Endothelial cell of umbilical vein (primary cell): Measurements from ENCODE around the gene AKT2. TPM values are rescaled to one million over a fixed set of nuclear protein-coding genes. Genes with fewer than 3 reads are reported as not detected.

Source experiments
- BruUV-seq: library from RNA; stranded (reverse); fragments of 400-500 nt; replicated peaks from 2 replicates; lab custom pipeline; 2021; lab: Mats Ljungman, UMichigan
- CTCF ChIA-PET: fragments of 300-600, 350-600 bp; sonication (Branson Sonifier 250); formaldehyde crosslinking; loops from one replicate; lab custom pipeline; 2021; ENCODE audit warnings: antibody characterized with exemption, inconsistent platforms; lab: Charles Lee
- POLR2A ChIA-PET: fragments of 300-600, 350-600 bp; sonication (Branson Sonifier 250); formaldehyde crosslinking; loops from one replicate; lab custom pipeline; 2021; ENCODE audit warnings: antibody characterized with exemption, inconsistent platforms; lab: Charles Lee
- DNase-seq: peaks from one replicate; pipeline ENCODE4 v3.0.0-alpha.2; 2011; ENCODE audit warnings: low read depth, low spot score
- FAIRE-seq: peaks from 2 replicates; lab custom pipeline; 2011; peaks lifted over from hg19 to GRCh38; lab: Jason Lieb, UNC
- H2AFZ ChIP-seq: 2 replicates; pipeline ENCODE4 v1.6.0; 2012; ENCODE audit warnings: low read depth, low read length, control low read depth, inconsistent platforms
- H3K27ac ChIP-seq: 2 replicates; pipeline ENCODE4 v1.5.1; 2011; ENCODE audit warnings: low read depth, mild to moderate bottlenecking, control low read depth, low read length, moderate library complexity; ENCODE audit not compliant: insufficient read depth
- H3K27me3 ChIP-seq, 2 experiments: 2 replicates each; pipeline versions ENCODE4 v1.6.0 to v1.6.1; 2011; ENCODE audit warnings: low read length in 2 of 2, mixed read lengths in 1 of 2; ENCODE audit not compliant: control insufficient read depth in 2 of 2, insufficient read depth in 2 of 2
- H3K36me3 ChIP-seq, 2 experiments: 2 replicates in 1 of 2; 3 replicates in 1 of 2; pipeline ENCODE4 v1.5.1; 2011; ENCODE audit warnings: low read length in 2 of 2, mild to moderate bottlenecking in 1 of 2, moderate library complexity in 1 of 2; ENCODE audit not compliant: control insufficient read depth in 2 of 2, insufficient read depth in 2 of 2; ENCODE audit errors: extremely low read depth in 1 of 2
- H3K4me1 ChIP-seq: 3 replicates; pipeline ENCODE4 v1.5.1; 2011; ENCODE audit warnings: mild to moderate bottlenecking, low read length; ENCODE audit not compliant: control insufficient read depth, insufficient read depth; ENCODE audit errors: extremely low read depth
- H3K4me2 ChIP-seq: 2 replicates; pipeline ENCODE4 v1.6.1; 2011; ENCODE audit warnings: low read length, control low read depth, mixed read lengths; ENCODE audit not compliant: insufficient read depth
- H3K4me3 ChIP-seq, 3 experiments: fragments of 200-600 bp in 1 of 3; sonication (generic), shearing (Covaris generic) in 1 of 3; replicated peaks in 1 of 3; 2 replicates each; pipeline ENCODE4 v1.5.1; 2011 to 2016; ENCODE audit warnings: control low read depth in 3 of 3, low read length in 3 of 3, mild to moderate bottlenecking in 2 of 3, inconsistent platforms in 1 of 3, low read depth in 1 of 3, moderate library complexity in 1 of 3; ENCODE audit not compliant: insufficient read depth in 1 of 3
- H3K79me2 ChIP-seq: 2 replicates; pipeline ENCODE4 v1.6.0; 2012; ENCODE audit warnings: low read length, inconsistent platforms; ENCODE audit not compliant: control insufficient read depth, insufficient read depth
- H3K9ac ChIP-seq: replicated peaks from 2 replicates; pipeline ENCODE3; 2011; ENCODE audit warnings: low read length, control low read depth; ENCODE audit not compliant: insufficient read depth; ENCODE audit errors: extremely low read depth
- H3K9me1 ChIP-seq: replicated peaks from 3 replicates; pipeline ENCODE4 v1.6.0; 2011; ENCODE audit warnings: mild to moderate bottlenecking, low read length; ENCODE audit not compliant: control insufficient read depth, insufficient read depth; ENCODE audit errors: extremely low read depth
- H3K9me3 ChIP-seq: replicated peaks from 2 replicates; pipeline ENCODE4 v1.5.1; 2012; ENCODE audit warnings: low read length, inconsistent platforms; ENCODE audit not compliant: control insufficient read depth, insufficient read depth
- H4K20me1 ChIP-seq: replicated peaks from 2 replicates; pipeline ENCODE3; 2011; ENCODE audit warnings: mild to moderate bottlenecking, low read length; ENCODE audit not compliant: control insufficient read depth, insufficient read depth; ENCODE audit errors: extremely low read depth
- EZH2 ChIP-seq: IDR thresholded peaks from 2 replicates; pipeline ENCODE4 v1.6.1; 2012; ENCODE audit warnings: borderline replicate concordance, low read depth, mild to moderate bottlenecking, moderate library complexity, low read length, inconsistent platforms; ENCODE audit not compliant: severe bottlenecking
- FOS ChIP-seq: IDR thresholded peaks from 2 replicates; pipeline ENCODE4 v1.6.1; 2011; ENCODE audit warnings: mild to moderate bottlenecking, low read length, moderate library complexity, borderline replicate concordance; ENCODE audit not compliant: insufficient read depth
- GATA2 ChIP-seq: IDR thresholded peaks from 2 replicates; pipeline ENCODE4 v1.7.0; 2011; ENCODE audit warnings: low read depth, mild to moderate bottlenecking, moderate library complexity, mixed read lengths, low read length; ENCODE audit not compliant: insufficient read length, insufficient read depth
- JUN ChIP-seq: IDR thresholded peaks from 2 replicates; pipeline ENCODE4 v1.6.1; 2011; ENCODE audit warnings: borderline replicate concordance, low read depth; ENCODE audit not compliant: insufficient read length, insufficient read depth
- MYC ChIP-seq: IDR thresholded peaks from one replicate; pipeline ENCODE4 v1.6.1; 2011; ENCODE audit warnings: mild to moderate bottlenecking, low read depth, low read length
- POLR2A ChIP-seq: IDR thresholded peaks from 2 replicates; pipeline ENCODE4 v1.6.1; 2012; ENCODE audit warnings: low read depth, mild to moderate bottlenecking, control low read depth, low read length
- POLR2AphosphoS5 ChIP-seq: IDR thresholded peaks from 2 replicates; pipeline ENCODE4 v1.6.1; 2012; ENCODE audit warnings: low read depth, mild to moderate bottlenecking, control low read depth, low read length, moderate library complexity; ENCODE audit not compliant: insufficient read depth
- dilution Hi-C: fragments of 300-500 bp; cut with MboI; formaldehyde crosslinking; loops from one replicate; pipeline ENCODE4 v1.15.0; 2019; ENCODE audit warnings: low sequenced_read_pairs; ENCODE audit not compliant: extremely low pct_ligation_motif_present
- intact Hi-C: fragments of 100-400 bp; cut with micrococcal nuclease; formaldehyde crosslinking; loops from one replicate; pipeline ENCODE4 v1.10.0; 2022
- polyA plus RNA-seq, 4 experiments: library from polyadenylated mRNA; depleted of rRNA in 3 of 4; stranded (reverse) in 3 of 4; unstranded in 1 of 4; fragments of >200 nt; gene quantifications; 2 replicates each; pipeline versions ENCODE4 v1.2.1 to v1.2.3, GENCODE V29; 2011 to 2012; ENCODE audit warnings: missing spikeins in 1 of 4
- total RNA-seq: library from RNA; stranded (reverse); gene quantifications from 2 replicates; pipeline ENCODE4 v1.2.3, GENCODE V29; 2021
- TF ChIP-seq, protein P1 (sequence below): IDR thresholded peaks from 2 replicates; pipeline ENCODE4 v1.6.1; 2011; ENCODE audit not compliant: insufficient read depth, insufficient read length
- TF ChIP-seq, protein P2 (sequence below), 2 donors: IDR thresholded peaks; 1 replicate in 1 of 2; 2 replicates in 1 of 2; pipeline ENCODE4 v1.5.1; 2011; ENCODE audit warnings: low read length in 2 of 2, mild to moderate bottlenecking in 2 of 2, moderate library complexity in 2 of 2, control low read depth in 1 of 2, inconsistent platforms in 1 of 2, low read depth in 1 of 2; ENCODE audit not compliant: insufficient read depth in 1 of 2; ENCODE audit errors: extremely low read depth in 1 of 2

AKT2 gene
- total and polyA plus RNA-seq, 2 donors (not counting 3 experiments of a cell fraction or from before 2014, with no cell fraction given) = 65.2 to 69.8 TPM

DNA sequence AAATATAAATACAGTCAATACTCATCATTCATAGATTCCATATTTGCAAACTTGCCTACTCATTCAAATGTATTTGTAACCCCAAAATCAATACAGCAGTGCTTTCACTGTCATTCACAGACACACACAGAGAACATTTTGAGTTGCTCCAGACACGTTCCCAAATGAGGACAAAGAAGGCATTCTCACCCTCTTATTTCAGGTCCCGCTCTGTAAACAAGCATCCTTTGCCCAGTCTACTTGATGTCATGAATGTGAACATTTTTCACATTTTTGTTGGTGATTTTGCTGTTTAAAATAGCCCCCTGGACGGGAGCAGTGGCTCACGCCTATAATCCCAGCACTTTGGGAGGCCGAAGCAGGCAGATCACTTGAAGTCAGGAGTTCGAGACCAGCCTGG lies 47.5 kb upstream of the AKT2 start:
- Histone ChIP-seq H3K36me3 (peaks cover 4 to 26% of the 10 kb centered on the region in 2 experiments), H3K27me3 (no peaks in the 10 kb centered on the region), H3K27ac (no peak overlapping the region), H2AFZ (no peak overlapping the region), H3K4me3 (no peak overlapping the region), H3K9ac (no peak overlapping the region), H3K4me1 (no peaks in the 10 kb centered on the region), H3K4me2 (no peak overlapping the region), H3K79me2 (peaks cover 2% of the 10 kb centered on the region), H4K20me1 (no peaks in the 10 kb centered on the region), H3K9me3 (no peaks in the 10 kb centered on the region), H3K9me1 (no peaks in the 10 kb centered on the region)
- dilution Hi-C loops (no loop called here), intact Hi-C loops (no loop called here)
- no peak for DNase-seq
- no peak for TF ChIP-seq POLR2AphosphoS5
- TF ChIP-seq EZH2 = no peak
- TF ChIP-seq GATA2 = no peak
- no peak for TF ChIP-seq POLR2A
- TF ChIP-seq, protein P1, sequence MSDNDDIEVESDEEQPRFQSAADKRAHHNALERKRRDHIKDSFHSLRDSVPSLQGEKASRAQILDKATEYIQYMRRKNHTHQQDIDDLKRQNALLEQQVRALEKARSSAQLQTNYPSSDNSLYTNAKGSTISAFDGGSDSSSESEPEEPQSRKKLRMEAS = no peak
- TF ChIP-seq FOS = no peak
- TF ChIP-seq, protein P2, sequence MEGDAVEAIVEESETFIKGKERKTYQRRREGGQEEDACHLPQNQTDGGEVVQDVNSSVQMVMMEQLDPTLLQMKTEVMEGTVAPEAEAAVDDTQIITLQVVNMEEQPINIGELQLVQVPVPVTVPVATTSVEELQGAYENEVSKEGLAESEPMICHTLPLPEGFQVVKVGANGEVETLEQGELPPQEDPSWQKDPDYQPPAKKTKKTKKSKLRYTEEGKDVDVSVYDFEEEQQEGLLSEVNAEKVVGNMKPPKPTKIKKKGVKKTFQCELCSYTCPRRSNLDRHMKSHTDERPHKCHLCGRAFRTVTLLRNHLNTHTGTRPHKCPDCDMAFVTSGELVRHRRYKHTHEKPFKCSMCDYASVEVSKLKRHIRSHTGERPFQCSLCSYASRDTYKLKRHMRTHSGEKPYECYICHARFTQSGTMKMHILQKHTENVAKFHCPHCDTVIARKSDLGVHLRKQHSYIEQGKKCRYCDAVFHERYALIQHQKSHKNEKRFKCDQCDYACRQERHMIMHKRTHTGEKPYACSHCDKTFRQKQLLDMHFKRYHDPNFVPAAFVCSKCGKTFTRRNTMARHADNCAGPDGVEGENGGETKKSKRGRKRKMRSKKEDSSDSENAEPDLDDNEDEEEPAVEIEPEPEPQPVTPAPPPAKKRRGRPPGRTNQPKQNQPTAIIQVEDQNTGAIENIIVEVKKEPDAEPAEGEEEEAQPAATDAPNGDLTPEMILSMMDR (IDR thresholded peaks at IDR 0.05; ENCODE audit: extremely low read depth in 1 of 2, insufficient read depth in 1 of 2, low read depth in 1 of 2, low read length in 2 of 2) = no peak
- TF ChIP-seq JUN = no peak
- no peak for TF ChIP-seq MYC
- FAIRE-seq = no peak
- no TSS peak for BruUV-seq
- CTCF ChIA-PET = no interaction called here
- POLR2A ChIA-PET = no interaction called here
